Measurements from ENCODE around the gene ANP32B. TPM values are rescaled to one million over a fixed set of nuclear protein-coding genes. Genes with fewer than 3 reads are reported as not detected.

ANP32B gene
- total RNA-seq, 2 experiments from 2014 or later: 32.1 to 389 TPM

GRCh38 chr9:98010445-98010844, 27.3 kb downstream of the ANP32B start:
- H3K4me2 ChIP-seq (ENCODE audit: low read length): peak overlapping the region; percentile 34
- no peaks in the 10 kb centered on the region for H3K9me3 ChIP-seq (ENCODE audit: low read length)
- intact Hi-C loops (cut with micrococcal nuclease; ENCODE audit: unreplicated experiment): loop anchor here (1.0 kb wide), 1 partner anchor 27 kb away; the partner anchor contains the start of gene ANP32B
- DNase-seq (ENCODE audit: low spot score): peak; percentile 81
- BruUV-seq (replicated peaks): no TSS peak
- CTCF ChIA-PET (ENCODE audit: unreplicated experiment): no interaction called here
- H3K36me3 ChIP-seq (ENCODE audit: insufficient read depth, low read length): peaks cover 100% of the 10 kb centered on the region
- H3K27ac ChIP-seq (ENCODE audit: low read depth, low read length, poor library complexity, severe bottlenecking): peak overlapping the region; percentile 33
- no peak overlapping the region for H2AFZ ChIP-seq (ENCODE audit: low read length)
- POLR2A ChIA-PET: interaction anchor here (0.7 to 1.4 kb wide), 5 partner anchors 10 to 320 kb away, joined by 3 to 5 read pairs (median 4); partner anchors contain the start of gene TRMO
- no peak overlapping the region for H3K4me3 ChIP-seq (ENCODE audit: low read depth, low read length, poor library complexity, severe bottlenecking)
- peaks cover 24% of the 10 kb centered on the region for H3K4me1 ChIP-seq (ENCODE audit: insufficient read depth, low read length, poor library complexity, severe bottlenecking)
- peaks cover 65% of the 10 kb centered on the region for H3K79me2 ChIP-seq (ENCODE audit: insufficient read depth, low read depth, low read length)
- TF ChIP-seq, protein P1, sequence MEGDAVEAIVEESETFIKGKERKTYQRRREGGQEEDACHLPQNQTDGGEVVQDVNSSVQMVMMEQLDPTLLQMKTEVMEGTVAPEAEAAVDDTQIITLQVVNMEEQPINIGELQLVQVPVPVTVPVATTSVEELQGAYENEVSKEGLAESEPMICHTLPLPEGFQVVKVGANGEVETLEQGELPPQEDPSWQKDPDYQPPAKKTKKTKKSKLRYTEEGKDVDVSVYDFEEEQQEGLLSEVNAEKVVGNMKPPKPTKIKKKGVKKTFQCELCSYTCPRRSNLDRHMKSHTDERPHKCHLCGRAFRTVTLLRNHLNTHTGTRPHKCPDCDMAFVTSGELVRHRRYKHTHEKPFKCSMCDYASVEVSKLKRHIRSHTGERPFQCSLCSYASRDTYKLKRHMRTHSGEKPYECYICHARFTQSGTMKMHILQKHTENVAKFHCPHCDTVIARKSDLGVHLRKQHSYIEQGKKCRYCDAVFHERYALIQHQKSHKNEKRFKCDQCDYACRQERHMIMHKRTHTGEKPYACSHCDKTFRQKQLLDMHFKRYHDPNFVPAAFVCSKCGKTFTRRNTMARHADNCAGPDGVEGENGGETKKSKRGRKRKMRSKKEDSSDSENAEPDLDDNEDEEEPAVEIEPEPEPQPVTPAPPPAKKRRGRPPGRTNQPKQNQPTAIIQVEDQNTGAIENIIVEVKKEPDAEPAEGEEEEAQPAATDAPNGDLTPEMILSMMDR (conservative IDR thresholded peaks at IDR 0.05; ENCODE audit: low read length): no peak
- TF ChIP-seq EZH2phosphoT487 (IDR thresholded peaks at IDR 0.05; ENCODE audit: borderline replicate concordance, low read depth, low read length): no peak
- peaks cover 27% of the 10 kb centered on the region for H4K20me1 ChIP-seq (ENCODE audit: insufficient read depth, low read length)
- no peaks in the 10 kb centered on the region for H3K9me2 ChIP-seq (ENCODE audit: insufficient read depth, low read length)

DNA sequence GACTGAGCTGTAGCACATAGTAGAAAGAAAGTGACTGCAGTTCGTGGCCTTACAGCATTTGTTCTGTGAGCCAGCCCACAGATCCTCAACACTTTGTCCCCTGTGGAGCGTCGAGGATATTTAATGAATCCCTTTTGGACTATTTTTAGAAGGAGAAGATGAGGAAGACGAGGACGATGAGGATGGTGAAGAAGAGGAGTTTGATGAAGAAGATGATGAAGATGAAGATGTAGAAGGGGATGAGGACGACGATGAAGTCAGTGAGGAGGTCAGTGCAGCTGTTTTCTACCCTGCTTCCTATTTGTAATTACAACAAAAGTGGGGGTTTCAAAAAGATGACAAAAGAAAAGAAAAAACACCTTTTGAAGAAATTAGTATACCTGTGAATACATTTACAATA, 28.0 kb downstream of the ANP32B start:
- CTCF ChIA-PET (ENCODE audit: unreplicated experiment): no interaction called here
- intact Hi-C loops (cut with micrococcal nuclease; ENCODE audit: unreplicated experiment): no loop called here
- H3K9me3 ChIP-seq (ENCODE audit: low read length): no peaks in the 10 kb centered on the region
- no peak overlapping the region for H2AFZ ChIP-seq (ENCODE audit: low read length)
- no peak overlapping the region for H3K4me2 ChIP-seq (ENCODE audit: low read length)
- no peak for TF ChIP-seq EZH2phosphoT487 (IDR thresholded peaks at IDR 0.05; ENCODE audit: borderline replicate concordance, low read depth, low read length)
- TF ChIP-seq, protein P1 (conservative IDR thresholded peaks at IDR 0.05; ENCODE audit: low read length): no peak
- H3K4me3 ChIP-seq (ENCODE audit: low read depth, low read length, poor library complexity, severe bottlenecking): no peak overlapping the region
- peaks cover 24% of the 10 kb centered on the region for H3K4me1 ChIP-seq (ENCODE audit: insufficient read depth, low read length, poor library complexity, severe bottlenecking)
- POLR2A ChIA-PET: interaction anchor here (0.7 to 1.4 kb wide), 4 partner anchors 10 to 89 kb away, joined by 3 to 5 read pairs (median 4); partner anchors contain the start of gene TRMO
- H4K20me1 ChIP-seq (ENCODE audit: insufficient read depth, low read length): peaks cover 28% of the 10 kb centered on the region
- no peak overlapping the region for H3K27ac ChIP-seq (ENCODE audit: low read depth, low read length, poor library complexity, severe bottlenecking)
- peaks cover 100% of the 10 kb centered on the region for H3K36me3 ChIP-seq (ENCODE audit: insufficient read depth, low read length)
- BruUV-seq (replicated peaks): no TSS peak
- no peaks in the 10 kb centered on the region for H3K9me2 ChIP-seq (ENCODE audit: insufficient read depth, low read length)
- no peak for DNase-seq (ENCODE audit: low spot score)
- H3K79me2 ChIP-seq (ENCODE audit: insufficient read depth, low read depth, low read length): peaks cover 59% of the 10 kb centered on the region

DNA sequence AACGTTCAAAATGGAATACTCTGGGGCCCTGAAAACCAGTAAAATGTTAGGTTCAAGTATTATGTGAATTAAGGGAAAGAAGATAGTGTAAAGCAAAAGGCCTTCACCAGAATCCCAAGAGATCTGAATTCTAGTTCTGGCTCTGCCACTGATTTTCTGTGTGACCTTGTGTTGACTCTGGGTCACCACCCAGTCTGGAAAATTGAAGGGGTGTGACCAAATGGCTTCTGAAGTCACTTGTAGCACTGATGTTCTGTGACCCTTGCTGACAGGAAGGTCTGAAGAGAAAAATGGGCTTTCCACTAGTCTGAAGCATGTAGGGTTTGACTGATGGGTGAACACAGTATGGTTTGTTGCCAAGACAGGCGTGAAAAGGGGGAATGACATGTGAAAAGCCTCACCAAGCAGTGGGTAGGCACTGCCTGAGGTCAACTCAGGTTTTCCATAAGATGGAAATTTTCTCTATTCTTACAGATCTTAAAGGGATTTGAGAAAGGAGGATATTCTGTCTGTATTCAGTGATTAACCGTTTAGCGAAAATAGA, 33.1 kb downstream of the ANP32B start:
- TF ChIP-seq, protein P1 (conservative IDR thresholded peaks at IDR 0.05; ENCODE audit: low read length): no peak
- TF ChIP-seq EZH2phosphoT487 (IDR thresholded peaks at IDR 0.05; ENCODE audit: borderline replicate concordance, low read depth, low read length): no peak
- Histone ChIP-seq H3K9me2 (ENCODE audit: insufficient read depth, low read length) (no peaks in the 10 kb centered on the region), H2AFZ (ENCODE audit: low read length) (no peak overlapping the region), H3K79me2 (ENCODE audit: insufficient read depth, low read depth, low read length) (peaks cover 12% of the 10 kb centered on the region; the same call in 1 of the 2 replicates), H3K4me1 (ENCODE audit: insufficient read depth, low read length, poor library complexity, severe bottlenecking) (no peaks in the 10 kb centered on the region), H3K4me3 (ENCODE audit: low read depth, low read length, poor library complexity, severe bottlenecking) (no peak overlapping the region), H3K9me3 (ENCODE audit: low read length) (no peaks in the 10 kb centered on the region), H3K27ac (ENCODE audit: low read depth, low read length, poor library complexity, severe bottlenecking) (no peak overlapping the region), H4K20me1 (ENCODE audit: insufficient read depth, low read length) (peaks cover 14% of the 10 kb centered on the region; the same call in 1 of the 2 replicates), H3K36me3 (ENCODE audit: insufficient read depth, low read length) (peaks cover 96% of the 10 kb centered on the region), H3K4me2 (ENCODE audit: low read length) (no peak overlapping the region)
- intact Hi-C loops (cut with micrococcal nuclease; ENCODE audit: unreplicated experiment): no loop called here
- ChIA-PET POLR2A (no interaction called here), CTCF (ENCODE audit: unreplicated experiment) (no interaction called here)
- DNase-seq (ENCODE audit: low spot score): no peak
- no TSS peak for BruUV-seq (replicated peaks)

All from OCI-LY7 (cell line).